Prostate gland (tissue), 2 donors: ENCODE results near the gene SND1.

Experiments used
- CTCF ChIP-seq, 4 experiments: fragments of 200-600 bp in 2 of 4; fragments of 450-650 bp in 2 of 4; sonication (generic) in 2 of 4; IDR thresholded peaks; 1 replicate in 3 of 4; 2 replicates in 1 of 4; pipeline ENCODE4 v1.5.1; 2016 to 2019; ENCODE audit warnings: antibody characterized with exemption in 4 of 4, mild to moderate bottlenecking in 2 of 4, moderate library complexity in 2 of 4
- POLR2A ChIP-seq: fragments of 450-650 bp; IDR thresholded peaks from one replicate; pipeline ENCODE4 v1.6.1; 2016; ENCODE audit warnings: antibody characterized with exemption, mild to moderate bottlenecking
- POLR2AphosphoS5 ChIP-seq: sonication (generic); formaldehyde crosslinking; IDR thresholded peaks from one replicate; pipeline ENCODE4 v1.6.1; 2017; ENCODE audit warnings: antibody characterized with exemption

DNA sequence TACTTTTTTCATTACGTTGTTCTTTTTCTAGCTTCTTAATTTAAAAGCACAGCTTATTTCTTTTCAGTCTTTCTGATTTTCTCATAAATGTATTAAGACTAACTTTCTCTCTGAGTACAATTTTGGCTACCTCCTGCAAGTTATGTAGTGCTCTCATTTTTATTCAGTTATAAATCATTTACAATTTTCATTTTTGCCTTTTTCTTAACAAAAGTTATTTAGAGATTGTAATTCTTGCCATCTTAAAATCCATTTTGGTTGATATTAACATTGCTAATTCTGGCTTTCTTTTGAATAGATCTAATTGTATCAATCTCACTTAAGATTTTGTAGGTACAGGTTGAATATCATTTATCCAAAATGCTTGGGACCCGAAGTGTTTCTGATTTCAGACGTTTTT is 476.4 kb downstream of the SND1 start:
- TF ChIP-seq CTCF (IDR thresholded peaks at IDR 0.05) (no peak), POLR2A (no peak), POLR2AphosphoS5 (no peak)
